Gastrocnemius medialis (tissue), 4 donors: ENCODE data around the gene TBX20.

ENCODE experiments used
- CTCF ChIP-seq, 5 experiments: fragments of 450-650 bp in 3 of 5; fragments of 200-600 bp in 2 of 5; sonication (generic) in 2 of 5; IDR thresholded peaks in 4 of 5; conservative IDR thresholded peaks in 1 of 5; 1 replicate in 4 of 5; 2 replicates in 1 of 5; pipeline ENCODE4 v1.5.1; 2016 to 2019; ENCODE audit warnings: antibody characterized with exemption in 5 of 5, mild to moderate bottlenecking in 3 of 5, moderate library complexity in 3 of 5
- POLR2A ChIP-seq, 2 donors: fragments of 450-650 bp; IDR thresholded peaks; one replicate each; pipeline ENCODE4 v1.6.1; 2017; ENCODE audit warnings: antibody characterized with exemption in 2 of 2, mild to moderate bottlenecking in 2 of 2, moderate library complexity in 2 of 2

- TF ChIP-seq CTCF (IDR thresholded peaks at IDR 0.05 in 4 of 5, conservative IDR thresholded peaks at IDR 0.05 in 1 of 5) = no peak
- TF ChIP-seq POLR2A (IDR thresholded peaks at IDR 0.05) = no peak
These were observed 515 bp downstream of the TBX20 start for GRCh38 chr7:35253460-35253709.
